Liver (tissue), 9 donors: ENCODE measurements around the gene C7. TPM values are rescaled to one million over a fixed set of nuclear protein-coding genes. Genes with fewer than 3 reads are reported as not detected.

Experiments used
- DNase-seq: peaks from one replicate; pipeline ENCODE4 v3.0.0-alpha.2; 2017; ENCODE audit warnings: low spot score
- H3K27ac ChIP-seq, 2 donors: one replicate each; pipeline ENCODE4 v1.7.0; 2013; ENCODE audit warnings: inconsistent platforms in 2 of 2, low read length in 2 of 2, control low read depth in 1 of 2, low read depth in 1 of 2, mild to moderate bottlenecking in 1 of 2
- H3K27me3 ChIP-seq, 4 donors: one replicate each; pipeline versions ENCODE4 v1.6.1 to v1.7.0; 2013; ENCODE audit warnings: low read length in 3 of 4, inconsistent platforms in 1 of 4, mild to moderate bottlenecking in 1 of 4, moderate library complexity in 1 of 4; ENCODE audit not compliant: control insufficient read depth in 4 of 4, insufficient read depth in 4 of 4
- H3K36me3 ChIP-seq, 4 donors: one replicate each; pipeline versions ENCODE4 v1.6.1 to v1.7.0; 2013; ENCODE audit warnings: low read length in 3 of 4, mild to moderate bottlenecking in 3 of 4, low read depth in 1 of 4, moderate library complexity in 1 of 4; ENCODE audit not compliant: control insufficient read depth in 4 of 4, insufficient read depth in 3 of 4
- H3K4me1 ChIP-seq, 4 donors: one replicate each; pipeline versions ENCODE4 v1.6.1 to v1.7.0; 2013; ENCODE audit warnings: low read length in 3 of 4, mild to moderate bottlenecking in 3 of 4, moderate library complexity in 1 of 4; ENCODE audit not compliant: control insufficient read depth in 4 of 4, insufficient read depth in 4 of 4
- H3K4me3 ChIP-seq, 3 donors: one replicate each; pipeline versions ENCODE4 v1.6.1 to v1.7.0; 2013; ENCODE audit warnings: low read length in 3 of 3, control low read depth in 1 of 3, low read depth in 1 of 3, mild to moderate bottlenecking in 1 of 3
- H3K9ac ChIP-seq, 2 donors: one replicate each; pipeline ENCODE4 v1.7.0; 2013; ENCODE audit warnings: low read length in 2 of 2, mild to moderate bottlenecking in 2 of 2, moderate library complexity in 2 of 2, control low read depth in 1 of 2, low read depth in 1 of 2
- H3K9me3 ChIP-seq, 4 donors: one replicate each; pipeline versions ENCODE4 v1.6.1 to v1.7.0; 2013; ENCODE audit warnings: low read length in 3 of 4; ENCODE audit not compliant: control insufficient read depth in 4 of 4
- EGR1 ChIP-seq, 2 donors: IDR thresholded peaks; 2 replicates each; pipeline ENCODE4 v1.6.1; 2016 to 2018; ENCODE audit warnings: antibody characterized with exemption in 2 of 2, low read depth in 2 of 2
- FOXA1 ChIP-seq: IDR thresholded peaks from 2 replicates; pipeline ENCODE4 v1.6.1; 2016; ENCODE audit warnings: antibody characterized with exemption
- FOXA2 ChIP-seq: IDR thresholded peaks from 2 replicates; pipeline ENCODE4 v1.6.1; 2016; ENCODE audit warnings: antibody characterized with exemption
- HNF4A ChIP-seq, 2 donors: conservative IDR thresholded peaks; 2 replicates each; pipeline ENCODE4 v1.6.1; 2016; ENCODE audit warnings: antibody characterized with exemption in 2 of 2, mild to moderate bottlenecking in 2 of 2
- HNF4G ChIP-seq: IDR thresholded peaks from 2 replicates; pipeline ENCODE4 v1.6.1; 2016; ENCODE audit warnings: antibody characterized with exemption
- JUND ChIP-seq, 2 donors: IDR thresholded peaks; 2 replicates each; pipeline ENCODE4 v1.6.1; 2016; ENCODE audit warnings: antibody characterized with exemption in 2 of 2
- NR2F2 ChIP-seq: IDR thresholded peaks from 2 replicates; pipeline ENCODE4 v1.6.1; 2016; ENCODE audit warnings: antibody characterized with exemption
- RAD21 ChIP-seq, 2 donors: IDR thresholded peaks; 2 replicates each; pipeline ENCODE4 v1.6.1; 2016; ENCODE audit warnings: antibody characterized with exemption in 2 of 2, mild to moderate bottlenecking in 2 of 2
- SP1 ChIP-seq: IDR thresholded peaks from 2 replicates; pipeline ENCODE4 v1.6.1; 2018; ENCODE audit warnings: antibody characterized with exemption, mild to moderate bottlenecking
- TAF1 ChIP-seq: conservative IDR thresholded peaks from 2 replicates; pipeline ENCODE4 v1.6.1; 2016; ENCODE audit warnings: antibody characterized with exemption, mild to moderate bottlenecking
- YY1 ChIP-seq: IDR thresholded peaks from 2 replicates; pipeline ENCODE4 v1.6.1; 2016; ENCODE audit warnings: antibody characterized with exemption, mild to moderate bottlenecking
- WGBS: extraction: QIAGEN DNeasy Blood & Tissue Kit; methylation state at CpG from one replicate; pipeline ENCODE4 v1.1.7; 2013; 5-methylcytosine and 5-hydroxymethylcytosine counted together
- polyA plus RNA-seq, 2 donors: library from polyadenylated mRNA; stranded (reverse) in 1 of 2; unstranded in 1 of 2; fragments of 200-250 nt in 1 of 2; fragments of >200 nt in 1 of 2; fragmentation: Nextera tagmentation in 1 of 2; extraction: Ambion mirVana in 1 of 2; gene quantifications; one replicate each; pipeline versions ENCODE4 v1.2.1 to v1.2.3, GENCODE V29; 2013 to 2015
- total RNA-seq, 2 donors: library from RNA; depleted of rRNA; stranded (reverse); fragments of >200 nt; gene quantifications; one replicate each; pipeline ENCODE4 v1.2.3, GENCODE V29; 2014
- TF ChIP-seq, protein P1 (sequence below): IDR thresholded peaks from 2 replicates; pipeline ENCODE4 v1.6.1; 2016; ENCODE audit warnings: antibody characterized with exemption
- TF ChIP-seq, protein P2 (sequence below): IDR thresholded peaks from 2 replicates; pipeline ENCODE4 v1.6.1; 2016; ENCODE audit warnings: antibody characterized with exemption, mild to moderate bottlenecking
- TF ChIP-seq, protein P3 (sequence below): IDR thresholded peaks from 2 replicates; pipeline ENCODE4 v1.6.1; 2016; ENCODE audit warnings: antibody characterized with exemption
- TF ChIP-seq, protein P4 (sequence below): IDR thresholded peaks from 2 replicates; pipeline ENCODE4 v1.6.1; 2016; ENCODE audit warnings: antibody characterized with exemption
- TF ChIP-seq, protein P5 (sequence below): fragments of 150-350 bp; IDR thresholded peaks from 2 replicates; pipeline ENCODE4 v1.5.1; 2017; ENCODE audit warnings: improper control_type of control experiment, low read depth, low read length; ENCODE audit not compliant: missing input control
- donor health status: healthy.
- donor health status: healthy.
- donor health status: healthy.
- donor health status: healthy.
- donor health status: healthy.

The C7 gene
- total and polyA plus RNA-seq, 4 donors: 25.5 to 268 (median 110) TPM

DNA sequence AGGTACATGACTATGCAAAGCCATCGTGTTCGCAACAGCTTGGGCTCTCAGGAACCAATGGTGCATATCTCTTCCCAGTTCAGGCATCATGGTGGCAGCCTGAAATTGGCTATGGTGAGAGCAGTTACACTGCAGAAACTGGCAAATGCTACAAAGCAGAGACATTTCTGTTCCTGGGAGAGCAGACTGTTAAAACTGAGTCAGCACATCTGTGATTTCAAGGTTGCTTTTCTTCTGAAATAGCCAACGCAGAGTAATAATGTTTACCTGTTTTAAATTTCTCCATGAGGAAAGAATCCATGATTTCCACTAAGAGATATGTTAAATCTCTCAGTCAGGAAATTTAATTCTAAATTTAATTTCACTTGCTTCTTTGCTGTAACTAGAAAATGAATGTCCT, 47.8 kb downstream of the C7 start:
- Histone ChIP-seq H3K9me3 (peaks cover 0 to 7% (median 3%) of the 10 kb centered on the region in 4 donors), H3K27me3 (no peaks in the 10 kb centered on the region), H3K27ac (no peak overlapping the region), H3K4me1 (no peaks in the 10 kb centered on the region), H3K4me3 (no peak overlapping the region), H3K9ac (no peak overlapping the region), H3K36me3 (no peaks in the 10 kb centered on the region)
- no peak for DNase-seq
- 94% methylated on average over 3 of the region's 3 CpGs for WGBS
- TF ChIP-seq FOXA1: no peak
- no peak for TF ChIP-seq EGR1 (IDR thresholded peaks at IDR 0.05; ENCODE audit: low read depth in 2 of 2)
- TF ChIP-seq JUND (IDR thresholded peaks at IDR 0.05): no peak
- TF ChIP-seq NR2F2: no peak
- TF ChIP-seq, protein P1, sequence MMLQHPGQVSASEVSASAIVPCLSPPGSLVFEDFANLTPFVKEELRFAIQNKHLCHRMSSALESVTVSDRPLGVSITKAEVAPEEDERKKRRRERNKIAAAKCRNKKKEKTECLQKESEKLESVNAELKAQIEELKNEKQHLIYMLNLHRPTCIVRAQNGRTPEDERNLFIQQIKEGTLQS: no peak
- TF ChIP-seq, protein P2, sequence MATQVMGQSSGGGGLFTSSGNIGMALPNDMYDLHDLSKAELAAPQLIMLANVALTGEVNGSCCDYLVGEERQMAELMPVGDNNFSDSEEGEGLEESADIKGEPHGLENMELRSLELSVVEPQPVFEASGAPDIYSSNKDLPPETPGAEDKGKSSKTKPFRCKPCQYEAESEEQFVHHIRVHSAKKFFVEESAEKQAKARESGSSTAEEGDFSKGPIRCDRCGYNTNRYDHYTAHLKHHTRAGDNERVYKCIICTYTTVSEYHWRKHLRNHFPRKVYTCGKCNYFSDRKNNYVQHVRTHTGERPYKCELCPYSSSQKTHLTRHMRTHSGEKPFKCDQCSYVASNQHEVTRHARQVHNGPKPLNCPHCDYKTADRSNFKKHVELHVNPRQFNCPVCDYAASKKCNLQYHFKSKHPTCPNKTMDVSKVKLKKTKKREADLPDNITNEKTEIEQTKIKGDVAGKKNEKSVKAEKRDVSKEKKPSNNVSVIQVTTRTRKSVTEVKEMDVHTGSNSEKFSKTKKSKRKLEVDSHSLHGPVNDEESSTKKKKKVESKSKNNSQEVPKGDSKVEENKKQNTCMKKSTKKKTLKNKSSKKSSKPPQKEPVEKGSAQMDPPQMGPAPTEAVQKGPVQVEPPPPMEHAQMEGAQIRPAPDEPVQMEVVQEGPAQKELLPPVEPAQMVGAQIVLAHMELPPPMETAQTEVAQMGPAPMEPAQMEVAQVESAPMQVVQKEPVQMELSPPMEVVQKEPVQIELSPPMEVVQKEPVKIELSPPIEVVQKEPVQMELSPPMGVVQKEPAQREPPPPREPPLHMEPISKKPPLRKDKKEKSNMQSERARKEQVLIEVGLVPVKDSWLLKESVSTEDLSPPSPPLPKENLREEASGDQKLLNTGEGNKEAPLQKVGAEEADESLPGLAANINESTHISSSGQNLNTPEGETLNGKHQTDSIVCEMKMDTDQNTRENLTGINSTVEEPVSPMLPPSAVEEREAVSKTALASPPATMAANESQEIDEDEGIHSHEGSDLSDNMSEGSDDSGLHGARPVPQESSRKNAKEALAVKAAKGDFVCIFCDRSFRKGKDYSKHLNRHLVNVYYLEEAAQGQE: no peak
- TF ChIP-seq FOXA2: no peak
- TF ChIP-seq YY1: no peak
- no peak for TF ChIP-seq HNF4A (conservative IDR thresholded peaks at IDR 0.05)
- TF ChIP-seq RAD21 (IDR thresholded peaks at IDR 0.05): no peak
- no peak for TF ChIP-seq SP1
- TF ChIP-seq TAF1: no peak
- no peak for TF ChIP-seq HNF4G
- TF ChIP-seq, protein P3, sequence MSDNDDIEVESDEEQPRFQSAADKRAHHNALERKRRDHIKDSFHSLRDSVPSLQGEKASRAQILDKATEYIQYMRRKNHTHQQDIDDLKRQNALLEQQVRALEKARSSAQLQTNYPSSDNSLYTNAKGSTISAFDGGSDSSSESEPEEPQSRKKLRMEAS: no peak
- TF ChIP-seq, protein P4, sequence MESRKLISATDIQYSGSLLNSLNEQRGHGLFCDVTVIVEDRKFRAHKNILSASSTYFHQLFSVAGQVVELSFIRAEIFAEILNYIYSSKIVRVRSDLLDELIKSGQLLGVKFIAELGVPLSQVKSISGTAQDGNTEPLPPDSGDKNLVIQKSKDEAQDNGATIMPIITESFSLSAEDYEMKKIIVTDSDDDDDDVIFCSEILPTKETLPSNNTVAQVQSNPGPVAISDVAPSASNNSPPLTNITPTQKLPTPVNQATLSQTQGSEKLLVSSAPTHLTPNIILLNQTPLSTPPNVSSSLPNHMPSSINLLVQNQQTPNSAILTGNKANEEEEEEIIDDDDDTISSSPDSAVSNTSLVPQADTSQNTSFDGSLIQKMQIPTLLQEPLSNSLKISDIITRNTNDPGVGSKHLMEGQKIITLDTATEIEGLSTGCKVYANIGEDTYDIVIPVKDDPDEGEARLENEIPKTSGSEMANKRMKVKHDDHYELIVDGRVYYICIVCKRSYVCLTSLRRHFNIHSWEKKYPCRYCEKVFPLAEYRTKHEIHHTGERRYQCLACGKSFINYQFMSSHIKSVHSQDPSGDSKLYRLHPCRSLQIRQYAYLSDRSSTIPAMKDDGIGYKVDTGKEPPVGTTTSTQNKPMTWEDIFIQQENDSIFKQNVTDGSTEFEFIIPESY: no peak
- TF ChIP-seq, protein P5, sequence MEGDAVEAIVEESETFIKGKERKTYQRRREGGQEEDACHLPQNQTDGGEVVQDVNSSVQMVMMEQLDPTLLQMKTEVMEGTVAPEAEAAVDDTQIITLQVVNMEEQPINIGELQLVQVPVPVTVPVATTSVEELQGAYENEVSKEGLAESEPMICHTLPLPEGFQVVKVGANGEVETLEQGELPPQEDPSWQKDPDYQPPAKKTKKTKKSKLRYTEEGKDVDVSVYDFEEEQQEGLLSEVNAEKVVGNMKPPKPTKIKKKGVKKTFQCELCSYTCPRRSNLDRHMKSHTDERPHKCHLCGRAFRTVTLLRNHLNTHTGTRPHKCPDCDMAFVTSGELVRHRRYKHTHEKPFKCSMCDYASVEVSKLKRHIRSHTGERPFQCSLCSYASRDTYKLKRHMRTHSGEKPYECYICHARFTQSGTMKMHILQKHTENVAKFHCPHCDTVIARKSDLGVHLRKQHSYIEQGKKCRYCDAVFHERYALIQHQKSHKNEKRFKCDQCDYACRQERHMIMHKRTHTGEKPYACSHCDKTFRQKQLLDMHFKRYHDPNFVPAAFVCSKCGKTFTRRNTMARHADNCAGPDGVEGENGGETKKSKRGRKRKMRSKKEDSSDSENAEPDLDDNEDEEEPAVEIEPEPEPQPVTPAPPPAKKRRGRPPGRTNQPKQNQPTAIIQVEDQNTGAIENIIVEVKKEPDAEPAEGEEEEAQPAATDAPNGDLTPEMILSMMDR: no peak

DNA sequence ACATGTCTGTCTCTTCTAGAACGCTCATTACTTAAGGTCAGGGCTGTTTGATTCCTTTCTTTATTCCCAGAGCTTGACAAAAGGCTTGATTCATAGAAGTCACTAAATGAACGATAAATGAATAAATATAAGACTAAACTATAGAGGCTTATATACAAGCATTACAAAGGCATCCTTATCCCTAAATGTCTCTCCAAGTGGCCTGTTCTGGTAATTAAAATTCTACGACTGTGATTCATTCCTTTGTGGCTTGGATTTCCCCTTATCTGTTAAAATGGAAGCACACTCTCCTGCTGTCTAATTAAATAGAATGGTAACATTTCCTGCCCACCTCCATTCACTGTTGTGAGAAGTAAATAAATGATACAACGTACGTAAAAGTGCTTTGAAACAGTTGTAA, 49.5 kb downstream of the C7 start:
- no peaks in the 10 kb centered on the region for H3K27me3 ChIP-seq
- 94% methylated on average over 5 of the region's 5 CpGs for WGBS
- H3K27ac ChIP-seq: no peak overlapping the region
- no peaks in the 10 kb centered on the region for H3K4me1 ChIP-seq
- H3K9me3 ChIP-seq: peaks cover 0 to 7% (median 3%) of the 10 kb centered on the region in 4 donors
- TF ChIP-seq, protein P3: no peak
- no peak for DNase-seq
- no peak overlapping the region for H3K4me3 ChIP-seq
- H3K9ac ChIP-seq: no peak overlapping the region
- H3K36me3 ChIP-seq: no peaks in the 10 kb centered on the region
